Neural progenitor cell (in vitro differentiated cells): Measurements from ENCODE around the gene PRR16. TPM values are rescaled to one million over a fixed set of nuclear protein-coding genes. Genes with fewer than 3 reads are reported as not detected.

Experiments
- DNase-seq: peaks from one replicate; pipeline ENCODE4 v3.0.0-alpha.2; 2016; ENCODE audit warnings: low spot score
- H2AFZ ChIP-seq: fragments of 200-600 bp; sonication (generic); replicated peaks from 2 replicates; pipeline ENCODE4 v1.6.1; 2016; ENCODE audit warnings: antibody characterized with exemption
- H3F3A ChIP-seq: fragments of 200-600 bp; sonication (generic); 2 replicates; pipeline ENCODE4 v1.6.1; 2016; ENCODE audit warnings: antibody characterized with exemption, low read depth
- H3K27ac ChIP-seq: fragments of 200-600 bp; sonication (generic); 2 replicates; pipeline ENCODE4 v1.5.1; 2016; ENCODE audit warnings: mild to moderate bottlenecking
- H3K27me3 ChIP-seq: fragments of 200-600 bp; sonication (generic); 2 replicates; pipeline ENCODE4 v1.6.1; 2016; ENCODE audit warnings: mild to moderate bottlenecking, moderate library complexity
- H3K36me3 ChIP-seq: fragments of 200-600 bp; sonication (generic); 2 replicates; pipeline ENCODE4 v1.5.1; 2016
- H3K4me1 ChIP-seq: fragments of 200-600 bp; sonication (generic); 2 replicates; pipeline ENCODE4 v1.6.1; 2016; ENCODE audit warnings: mixed run types
- H3K4me2 ChIP-seq: fragments of 200-600 bp; sonication (generic); 2 replicates; pipeline ENCODE4 v1.6.1; 2016
- H3K4me3 ChIP-seq: fragments of 200-600 bp; sonication (generic); 2 replicates; pipeline ENCODE4 v1.5.1; 2016
- H3K79me2 ChIP-seq: fragments of 200-600 bp; sonication (generic); 2 replicates; pipeline ENCODE4 v1.6.1; 2016; ENCODE audit warnings: low read depth
- H3K9ac ChIP-seq: fragments of 200-600 bp; sonication (generic); 2 replicates; pipeline ENCODE4 v1.6.1; 2016
- H3K9me3 ChIP-seq: fragments of 200-600 bp; sonication (generic); 2 replicates; pipeline ENCODE4 v1.5.1; 2016; ENCODE audit warnings: low read depth
- H4K20me1 ChIP-seq: fragments of 200-600 bp; sonication (generic); 2 replicates; pipeline ENCODE4 v1.6.1; 2016; ENCODE audit warnings: low read depth
- H3K27ac Mint-ChIP-seq: 3 replicates; pipeline ENCODE4 v1.8.0; 2021; ENCODE audit warnings: mixed read lengths
- H3K27me3 Mint-ChIP-seq: 2 replicates; pipeline ENCODE4 v1.8.0; 2022; ENCODE audit warnings: low read depth, mild to moderate bottlenecking, inconsistent platforms, moderate library complexity, mixed read lengths; ENCODE audit not compliant: insufficient read depth
- H3K36me3 Mint-ChIP-seq: 3 replicates; pipeline ENCODE4 v1.8.0; 2021; ENCODE audit warnings: mixed read lengths
- H3K4me1 Mint-ChIP-seq: 3 replicates; pipeline ENCODE4 v1.8.0; 2021; ENCODE audit warnings: mixed read lengths
- H3K4me3 Mint-ChIP-seq: 3 replicates; pipeline ENCODE4 v1.8.0; 2021; ENCODE audit warnings: mild to moderate bottlenecking, moderate library complexity, mixed read lengths
- H3K9me3 Mint-ChIP-seq: 3 replicates; pipeline ENCODE4 v1.8.0; 2020; ENCODE audit warnings: mixed read lengths
- CTCF ChIP-seq: fragments of 200-600 bp; sonication (generic); IDR thresholded peaks from 2 replicates; pipeline ENCODE4 v1.5.1; 2017; ENCODE audit warnings: antibody characterized with exemption, mild to moderate bottlenecking
- EZH2 ChIP-seq: fragments of 200-600 bp; sonication (generic); IDR thresholded peaks from 2 replicates; pipeline ENCODE4 v1.6.1; 2017; ENCODE audit warnings: antibody characterized with exemption, mild to moderate bottlenecking, moderate library complexity
- EZH2phosphoT487 ChIP-seq: fragments of 200-600 bp; sonication (generic); IDR thresholded peaks from 2 replicates; pipeline ENCODE4 v1.6.1; 2017; ENCODE audit warnings: antibody characterized with exemption
- total RNA-seq: library from RNA; depleted of rRNA; stranded (reverse); fragments of >200 nt; gene quantifications from 2 replicates; pipeline ENCODE4 v1.2.3, GENCODE V29; 2015; ENCODE audit warnings: low replicate concordance

PRR16 gene
- total RNA-seq, 1 donor from 2014 or later = not detected

DNA sequence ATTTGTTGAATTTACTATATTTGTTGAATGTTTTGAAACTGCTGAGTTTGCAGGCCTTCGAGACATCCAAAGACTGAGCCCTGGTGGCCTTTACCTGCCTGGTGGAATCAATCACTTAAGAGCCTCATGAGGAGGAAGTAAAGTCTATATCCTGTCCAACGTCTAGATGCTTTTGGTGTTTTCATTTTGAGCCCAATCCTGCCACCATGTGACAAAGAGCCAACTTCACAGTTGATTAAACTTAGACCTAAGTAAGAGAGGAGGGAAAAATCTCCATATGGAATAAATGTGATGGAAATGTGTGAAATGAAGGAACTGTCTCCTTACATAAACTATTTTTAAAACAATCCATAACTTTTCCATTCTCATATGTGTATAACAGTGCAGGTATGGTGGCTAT is 220.1 kb downstream of the PRR16 start:
- Histone ChIP-seq H2AFZ (peak overlapping the region; percentile 73), H3K4me3 (no peak overlapping the region), H3K27ac (no peak overlapping the region), H3K9ac (no peak overlapping the region), H3K79me2 (no peaks in the 10 kb centered on the region), H3K9me3 (no peaks in the 10 kb centered on the region), H3K4me2 (no peak overlapping the region), H3F3A (no peaks in the 10 kb centered on the region), H3K27me3 (no peaks in the 10 kb centered on the region), H3K36me3 (no peaks in the 10 kb centered on the region), H3K4me1 (peaks cover 5% of the 10 kb centered on the region), H4K20me1 (no peaks in the 10 kb centered on the region)
- Mint-ChIP-seq H3K9me3 (no peaks in the 10 kb centered on the region), H3K4me3 (no peak overlapping the region), H3K27me3 (no peaks in the 10 kb centered on the region), H3K36me3 (no peaks in the 10 kb centered on the region), H3K4me1 (no peaks in the 10 kb centered on the region), H3K27ac (no peak overlapping the region)
- TF ChIP-seq CTCF (no peak), EZH2phosphoT487 (no peak), EZH2 (no peak)
- no peak for DNase-seq

- Mint-ChIP-seq H3K9me3 (no peaks in the 10 kb centered on the region), H3K4me3 (no peak overlapping the region), H3K27ac (no peak overlapping the region), H3K4me1 (no peaks in the 10 kb centered on the region), H3K36me3 (no peaks in the 10 kb centered on the region), H3K27me3 (no peaks in the 10 kb centered on the region)
- no peaks in the 10 kb centered on the region for H3K79me2 ChIP-seq
- H3F3A ChIP-seq = no peaks in the 10 kb centered on the region
- H4K20me1 ChIP-seq = no peaks in the 10 kb centered on the region
- no peak for TF ChIP-seq EZH2phosphoT487
- TF ChIP-seq CTCF = peak; percentile 51
- no peak for TF ChIP-seq EZH2
- peaks cover 5% of the 10 kb centered on the region for H3K4me1 ChIP-seq
- no peaks in the 10 kb centered on the region for H3K27me3 ChIP-seq
- H3K9me3 ChIP-seq = no peaks in the 10 kb centered on the region
- no peak overlapping the region for H3K9ac ChIP-seq
- H3K27ac ChIP-seq = no peak overlapping the region
- H2AFZ ChIP-seq = peak overlapping the region; percentile 73
- DNase-seq = peak; percentile 39
- no peak overlapping the region for H3K4me2 ChIP-seq
- H3K4me3 ChIP-seq = no peak overlapping the region
- H3K36me3 ChIP-seq = no peaks in the 10 kb centered on the region
These were observed 220.8 kb downstream of the PRR16 start for GRCh38 chr5:120684749-120685415.

DNA sequence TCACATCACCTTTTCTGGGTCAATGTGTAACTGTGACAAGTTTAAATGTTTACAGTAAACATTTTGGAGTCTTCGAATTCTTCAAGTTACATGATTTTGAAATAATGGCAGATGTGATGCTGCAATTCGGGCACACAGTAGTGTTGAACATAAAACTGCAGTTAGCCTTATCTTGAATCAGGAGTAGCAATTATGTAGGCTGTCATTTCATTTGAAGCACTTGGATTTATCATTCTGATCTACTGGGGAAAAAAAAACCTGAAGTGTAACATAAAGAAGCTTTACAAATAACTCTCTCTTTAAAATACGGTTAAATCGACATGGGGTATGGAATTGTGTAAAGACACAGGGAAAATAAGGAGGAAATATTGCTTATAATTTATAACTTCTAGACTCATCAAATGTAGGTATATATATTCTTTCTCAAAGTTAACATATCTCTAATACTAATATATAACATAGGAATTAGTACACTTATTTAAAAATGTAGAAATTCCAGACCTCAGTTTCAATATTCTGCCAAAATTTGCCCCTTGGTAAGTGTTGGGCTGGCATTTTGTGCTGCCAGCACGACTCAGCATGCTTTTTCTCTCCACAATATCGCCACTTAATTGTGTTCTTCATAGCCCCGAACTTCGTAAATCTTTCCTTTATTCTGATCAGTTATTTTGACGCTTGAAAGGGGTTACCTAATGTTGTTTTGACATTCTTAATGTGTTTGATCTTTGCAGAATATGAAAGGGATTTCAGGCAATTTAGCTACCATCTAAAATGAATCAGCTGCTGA is 226.7 kb downstream of the PRR16 start:
- Histone ChIP-seq H3F3A (no peaks in the 10 kb centered on the region), H3K27me3 (no peaks in the 10 kb centered on the region), H3K79me2 (no peaks in the 10 kb centered on the region), H4K20me1 (no peaks in the 10 kb centered on the region), H2AFZ (no peak overlapping the region), H3K4me1 (no peaks in the 10 kb centered on the region), H3K4me2 (no peak overlapping the region), H3K27ac (no peak overlapping the region), H3K4me3 (no peak overlapping the region), H3K9me3 (no peaks in the 10 kb centered on the region), H3K36me3 (no peaks in the 10 kb centered on the region), H3K9ac (no peak overlapping the region)
- H3K27me3 Mint-ChIP-seq = no peaks in the 10 kb centered on the region
- no peaks in the 10 kb centered on the region for H3K4me1 Mint-ChIP-seq
- no peak overlapping the region for H3K4me3 Mint-ChIP-seq
- no peak overlapping the region for H3K27ac Mint-ChIP-seq
- TF ChIP-seq EZH2 (no peak), EZH2phosphoT487 (no peak), CTCF (no peak)
- no peaks in the 10 kb centered on the region for H3K9me3 Mint-ChIP-seq
- no peak for DNase-seq
- no peaks in the 10 kb centered on the region for H3K36me3 Mint-ChIP-seq
